Astrocyte (in vitro differentiated cells and primary cell): Measurements from ENCODE around the gene RRP9. TPM values are rescaled to one million over a fixed set of nuclear protein-coding genes. Genes with fewer than 3 reads are reported as not detected.

Source experiments
- DNase-seq: peaks from one replicate; pipeline ENCODE4 v3.0.0-alpha.2; 2010; ENCODE audit warnings: low read depth
- FAIRE-seq: peaks from 2 replicates; lab custom pipeline; 2011; peaks lifted over from hg19 to GRCh38; lab: Jason Lieb, UNC
- H2AFZ ChIP-seq: 2 replicates; pipeline ENCODE4 v1.6.0; 2012; ENCODE audit warnings: low read depth, low read length, inconsistent platforms
- H3K27ac ChIP-seq: 2 replicates; pipeline ENCODE4 v1.5.1; 2011; ENCODE audit warnings: low read depth, low read length, inconsistent platforms
- H3K27me3 ChIP-seq: 2 replicates; pipeline ENCODE4 v1.6.0; 2011; ENCODE audit warnings: low read length, inconsistent platforms; ENCODE audit not compliant: insufficient read depth
- H3K36me3 ChIP-seq: 2 replicates; pipeline ENCODE4 v1.5.1; 2011; ENCODE audit warnings: low read length, inconsistent platforms; ENCODE audit not compliant: insufficient read depth
- H3K4me1 ChIP-seq: 2 replicates; pipeline ENCODE4 v1.5.1; 2011; ENCODE audit warnings: low read length, inconsistent platforms; ENCODE audit not compliant: insufficient read depth
- H3K4me2 ChIP-seq: 2 replicates; pipeline ENCODE4 v1.6.0; 2012; ENCODE audit warnings: low read length, inconsistent platforms
- H3K4me3 ChIP-seq: 2 replicates; pipeline ENCODE4 v1.5.1; 2011; ENCODE audit warnings: low read depth, mild to moderate bottlenecking, low read length, inconsistent platforms; ENCODE audit not compliant: insufficient read depth
- H3K79me2 ChIP-seq: 2 replicates; pipeline ENCODE4 v1.6.0; 2012; ENCODE audit warnings: mild to moderate bottlenecking, low read length, inconsistent platforms; ENCODE audit not compliant: insufficient read depth
- H3K9ac ChIP-seq: 2 replicates; pipeline ENCODE4 v1.6.0; 2012; ENCODE audit warnings: mild to moderate bottlenecking, low read length, inconsistent platforms
- H3K9me3 ChIP-seq: 2 replicates; pipeline ENCODE4 v1.5.1; 2012; ENCODE audit warnings: low read depth, mild to moderate bottlenecking, low read length, inconsistent platforms; ENCODE audit not compliant: insufficient read depth
- H4K20me1 ChIP-seq: 2 replicates; pipeline ENCODE4 v1.6.0; 2012; ENCODE audit warnings: low read length, inconsistent platforms; ENCODE audit not compliant: insufficient read depth
- H3K27ac Mint-ChIP-seq: one replicate; pipeline ENCODE4 v1.8.0; 2021; ENCODE audit warnings: mild to moderate bottlenecking, mixed read lengths; ENCODE audit not compliant: unreplicated experiment
- H3K27me3 Mint-ChIP-seq: one replicate; pipeline ENCODE4 v1.8.0; 2021; ENCODE audit warnings: low read depth, mixed read lengths; ENCODE audit not compliant: unreplicated experiment
- H3K36me3 Mint-ChIP-seq: one replicate; pipeline ENCODE4 v1.8.0; 2021; ENCODE audit warnings: low read depth, mixed read lengths; ENCODE audit not compliant: unreplicated experiment
- H3K4me1 Mint-ChIP-seq: one replicate; pipeline ENCODE4 v1.8.0; 2021; ENCODE audit warnings: low read depth, mixed read lengths; ENCODE audit not compliant: unreplicated experiment
- H3K4me3 Mint-ChIP-seq: one replicate; pipeline ENCODE4 v1.8.0; 2021; ENCODE audit warnings: mild to moderate bottlenecking, moderate library complexity, mixed read lengths; ENCODE audit not compliant: unreplicated experiment
- H3K9me3 Mint-ChIP-seq: one replicate; pipeline ENCODE4 v1.8.0; 2021; ENCODE audit warnings: mild to moderate bottlenecking, mixed read lengths; ENCODE audit not compliant: unreplicated experiment
- EZH2 ChIP-seq: IDR thresholded peaks from 2 replicates; pipeline ENCODE4 v1.6.1; 2012; ENCODE audit warnings: mild to moderate bottlenecking, low read length, inconsistent platforms; ENCODE audit not compliant: insufficient read depth
- total RNA-seq: library from RNA; stranded (reverse); gene quantifications from 2 replicates; pipeline ENCODE4 v1.2.1, GENCODE V29; 2021
- TF ChIP-seq, protein P1 (sequence below): IDR thresholded peaks from 2 replicates; pipeline ENCODE4 v1.5.1; 2011; ENCODE audit warnings: low read depth, mild to moderate bottlenecking, inconsistent platforms, low read length, moderate library complexity; ENCODE audit not compliant: insufficient read depth

RRP9 gene
- total RNA-seq, 1 donor from 2014 or later, result 22.9 TPM

DNA sequence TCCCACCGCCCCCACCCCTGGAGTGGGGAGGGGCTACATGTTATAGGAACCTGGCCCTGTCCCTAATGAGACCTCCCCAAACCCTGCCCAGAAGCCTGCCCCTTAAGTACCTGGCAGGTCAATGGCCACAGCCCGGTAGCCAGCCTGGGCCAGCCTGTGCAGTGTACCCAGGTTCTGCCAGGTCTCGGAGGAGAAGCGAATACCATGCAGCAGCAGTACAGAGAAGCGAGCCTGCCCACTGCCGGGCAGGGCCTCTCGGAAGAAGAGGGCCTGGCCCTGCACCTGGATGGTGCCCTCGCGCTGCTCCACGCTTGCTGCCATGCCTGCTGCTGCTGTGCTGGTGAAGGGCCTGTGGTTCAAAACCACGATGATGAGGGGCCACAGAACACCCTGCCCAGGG, 29.6 kb upstream of the RRP9 start:
- DNase-seq, result no peak

DNA sequence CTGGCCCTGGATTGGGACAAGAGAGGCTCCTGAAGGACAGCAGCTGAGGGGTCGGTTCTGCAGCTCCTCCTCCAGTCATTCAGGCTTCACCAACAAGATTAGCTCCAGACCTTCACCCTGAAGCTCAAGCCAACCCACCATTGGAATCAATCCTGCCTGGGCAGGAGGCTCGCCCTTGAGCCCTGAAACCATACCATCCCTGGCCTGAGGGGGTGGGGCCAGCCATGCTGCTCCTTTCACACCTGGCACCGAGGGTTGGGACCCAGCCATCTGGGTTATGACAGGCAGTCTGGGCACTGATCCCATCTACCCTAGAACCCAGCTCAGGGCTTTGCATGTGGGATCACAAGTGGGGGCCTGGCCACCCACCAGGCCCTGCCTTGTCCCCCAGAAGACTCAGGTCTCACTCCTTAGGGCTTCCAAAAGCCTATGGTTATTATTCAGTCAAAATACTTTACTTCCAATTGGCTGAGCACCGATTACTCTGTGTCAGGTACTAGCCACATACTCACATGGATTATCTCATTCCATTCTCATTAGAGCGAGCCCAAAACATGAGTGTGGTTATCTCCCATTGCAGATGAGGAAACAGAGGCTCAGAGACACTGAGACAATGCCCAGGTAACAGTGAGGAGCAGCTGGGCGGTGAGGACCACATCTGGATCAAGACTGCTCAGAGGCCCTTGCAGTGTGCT, 29.0 kb upstream of the RRP9 start:
- Histone ChIP-seq H2AFZ (no peak overlapping the region), H3K4me2 (no peak overlapping the region), H3K4me3 (no peak overlapping the region), H3K27me3 (no peaks in the 10 kb centered on the region), H3K4me1 (peaks cover 35% of the 10 kb centered on the region), H3K27ac (no peak overlapping the region), H3K9me3 (no peaks in the 10 kb centered on the region), H4K20me1 (peaks cover 16% of the 10 kb centered on the region), H3K79me2 (peaks cover 22% of the 10 kb centered on the region), H3K9ac (no peak overlapping the region), H3K36me3 (no peaks in the 10 kb centered on the region)
- Mint-ChIP-seq H3K4me3 (no peak overlapping the region), H3K4me1 (peaks cover 9% of the 10 kb centered on the region), H3K9me3 (no peaks in the 10 kb centered on the region), H3K27ac (no peak overlapping the region), H3K27me3 (no peaks in the 10 kb centered on the region), H3K36me3 (peaks cover 3% of the 10 kb centered on the region)
- DNase-seq (no peak), FAIRE-seq (no peak)
- TF ChIP-seq EZH2, result no peak
- TF ChIP-seq, protein P1, sequence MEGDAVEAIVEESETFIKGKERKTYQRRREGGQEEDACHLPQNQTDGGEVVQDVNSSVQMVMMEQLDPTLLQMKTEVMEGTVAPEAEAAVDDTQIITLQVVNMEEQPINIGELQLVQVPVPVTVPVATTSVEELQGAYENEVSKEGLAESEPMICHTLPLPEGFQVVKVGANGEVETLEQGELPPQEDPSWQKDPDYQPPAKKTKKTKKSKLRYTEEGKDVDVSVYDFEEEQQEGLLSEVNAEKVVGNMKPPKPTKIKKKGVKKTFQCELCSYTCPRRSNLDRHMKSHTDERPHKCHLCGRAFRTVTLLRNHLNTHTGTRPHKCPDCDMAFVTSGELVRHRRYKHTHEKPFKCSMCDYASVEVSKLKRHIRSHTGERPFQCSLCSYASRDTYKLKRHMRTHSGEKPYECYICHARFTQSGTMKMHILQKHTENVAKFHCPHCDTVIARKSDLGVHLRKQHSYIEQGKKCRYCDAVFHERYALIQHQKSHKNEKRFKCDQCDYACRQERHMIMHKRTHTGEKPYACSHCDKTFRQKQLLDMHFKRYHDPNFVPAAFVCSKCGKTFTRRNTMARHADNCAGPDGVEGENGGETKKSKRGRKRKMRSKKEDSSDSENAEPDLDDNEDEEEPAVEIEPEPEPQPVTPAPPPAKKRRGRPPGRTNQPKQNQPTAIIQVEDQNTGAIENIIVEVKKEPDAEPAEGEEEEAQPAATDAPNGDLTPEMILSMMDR, result no peak

More for the DNA sequence above, 29.6 kb upstream of the RRP9 start:
- Histone ChIP-seq H3K79me2 (peaks cover 16% of the 10 kb centered on the region), H2AFZ (no peak overlapping the region), H3K27ac (no peak overlapping the region), H3K27me3 (no peaks in the 10 kb centered on the region), H3K9ac (no peak overlapping the region), H4K20me1 (peaks cover 11% of the 10 kb centered on the region), H3K4me1 (peaks cover 33% of the 10 kb centered on the region), H3K36me3 (no peaks in the 10 kb centered on the region), H3K4me2 (no peak overlapping the region), H3K4me3 (no peak overlapping the region), H3K9me3 (no peaks in the 10 kb centered on the region)
- peaks cover 7% of the 10 kb centered on the region for H3K4me1 Mint-ChIP-seq
- H3K4me3 Mint-ChIP-seq, result peak overlapping the region; percentile 54
- no peaks in the 10 kb centered on the region for H3K9me3 Mint-ChIP-seq
- no peaks in the 10 kb centered on the region for H3K27me3 Mint-ChIP-seq
- no peak for FAIRE-seq
- TF ChIP-seq, protein P1, result no peak
- TF ChIP-seq EZH2, result no peak
- H3K27ac Mint-ChIP-seq, result no peak overlapping the region
- peaks cover 3% of the 10 kb centered on the region for H3K36me3 Mint-ChIP-seq

DNA sequence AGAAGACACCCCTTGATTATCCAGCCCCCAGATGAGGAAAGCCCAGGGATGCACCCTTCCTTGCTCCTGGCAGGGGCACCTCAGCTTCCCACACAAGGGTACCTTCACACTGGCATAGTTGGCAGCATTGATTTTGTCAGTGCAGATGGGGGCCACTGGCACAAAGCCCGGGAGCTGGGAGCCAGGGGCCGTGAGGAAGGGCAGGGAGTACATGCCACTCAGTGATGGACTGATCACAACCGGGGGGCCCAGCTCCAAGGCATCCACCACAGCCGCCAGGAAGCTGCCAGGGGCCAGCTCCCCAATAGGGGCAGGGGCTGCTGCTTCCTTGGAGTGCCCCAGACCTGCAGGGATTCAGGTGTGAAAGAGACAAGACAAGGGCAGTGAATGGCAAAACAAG, 28.1 kb upstream of the RRP9 start:
- Histone ChIP-seq H3K9ac (no peak overlapping the region), H3K79me2 (peaks cover 31% of the 10 kb centered on the region), H3K9me3 (no peaks in the 10 kb centered on the region), H2AFZ (no peak overlapping the region), H3K4me1 (peaks cover 29% of the 10 kb centered on the region), H3K36me3 (no peaks in the 10 kb centered on the region), H3K27me3 (no peaks in the 10 kb centered on the region), H3K27ac (no peak overlapping the region), H3K4me2 (no peak overlapping the region), H3K4me3 (no peak overlapping the region), H4K20me1 (peaks cover 25% of the 10 kb centered on the region)
- H3K4me1 Mint-ChIP-seq, result peaks cover 17% of the 10 kb centered on the region
- FAIRE-seq (no peak), DNase-seq (no peak)
- H3K4me3 Mint-ChIP-seq, result no peak overlapping the region
- no peak overlapping the region for H3K27ac Mint-ChIP-seq
- H3K27me3 Mint-ChIP-seq, result no peaks in the 10 kb centered on the region
- H3K36me3 Mint-ChIP-seq, result peaks cover 7% of the 10 kb centered on the region
- TF ChIP-seq, protein P1, result no peak
- no peak for TF ChIP-seq EZH2
- H3K9me3 Mint-ChIP-seq, result peaks cover 3% of the 10 kb centered on the region
